Activated CD8-positive, alpha-beta memory T cell treated with anti-CD3 and anti-CD28 coated beads for 1 hour (primary cell): ENCODE measurements around the gene ALK.

Experiments
- DNase-seq, 2 donors: peaks; one replicate each; pipeline ENCODE4 v3.0.0-alpha.2; 2020; ENCODE audit warnings: low read depth in 1 of 2; ENCODE audit errors: extremely low read depth in 1 of 2

ALK gene

GRCh38 chr2:29557268-29557667 lies 364.1 kb downstream of the ALK start:
- DNase-seq, result no peak

GRCh38 chr2:29549069-29549380 lies 372.4 kb downstream of the ALK start:
- no peak for DNase-seq

- no peak for DNase-seq
These were observed 376.5 kb downstream of the ALK start for GRCh38 chr2:29544917-29545316.

GRCh38 chr2:29544031-29544430 lies 377.4 kb downstream of the ALK start:
- DNase-seq, result no peak

- no peak for DNase-seq
These were observed 386.2 kb downstream of the ALK start for GRCh38 chr2:29535188-29535587.

GRCh38 chr2:29532436-29532835 lies 388.9 kb downstream of the ALK start:
- no peak for DNase-seq

- DNase-seq, result no peak
These were observed 389.8 kb downstream of the ALK start for GRCh38 chr2:29531626-29532025.

- no peak for DNase-seq
These were observed 391.1 kb downstream of the ALK start for GRCh38 chr2:29530281-29530680.

GRCh38 chr2:29528891-29529520 lies 392.4 kb downstream of the ALK start:
- DNase-seq, result no peak

GRCh38 chr2:29528371-29528770 lies 393.0 kb downstream of the ALK start:
- no peak for DNase-seq

- no peak for DNase-seq
These were observed 393.4 kb downstream of the ALK start for GRCh38 chr2:29527947-29528346.

- no peak for DNase-seq
These were observed 394.5 kb downstream of the ALK start for GRCh38 chr2:29526587-29527586.

- DNase-seq, result no peak
These were observed 395.5 kb downstream of the ALK start for GRCh38 chr2:29525921-29526320.

GRCh38 chr2:29524652-29525051 lies 396.7 kb downstream of the ALK start:
- DNase-seq, result no peak

GRCh38 chr2:29522951-29523669 lies 398.3 kb downstream of the ALK start:
- DNase-seq, result no peak

- no peak for DNase-seq
These were observed 401.4 kb downstream of the ALK start for GRCh38 chr2:29520001-29520400.

- no peak for DNase-seq
These were observed 402.0 kb downstream of the ALK start for GRCh38 chr2:29519338-29519925.

- no peak for DNase-seq
These were observed 402.6 kb downstream of the ALK start for GRCh38 chr2:29518646-29519337.

GRCh38 chr2:29518010-29518409 lies 403.4 kb downstream of the ALK start:
- no peak for DNase-seq

GRCh38 chr2:29517413-29517812 lies 404.0 kb downstream of the ALK start:
- DNase-seq, result no peak

GRCh38 chr2:29516767-29517166 lies 404.6 kb downstream of the ALK start:
- no peak for DNase-seq
